Endothelial cell (in vitro differentiated cells): ENCODE results near the gene FAM124B. TPM values are rescaled to one million over a fixed set of nuclear protein-coding genes. Genes with fewer than 3 reads are reported as not detected.
A peak's percentile ranks its signal among the peaks of the same experiment; 100 is the strongest.

ENCODE experiments used
- DNase-seq: peaks from one replicate; pipeline ENCODE4 v3.0.0; 2021; ENCODE audit warnings: low spot score
- H3K27ac Mint-ChIP-seq: one replicate; pipeline ENCODE4 v1.8.0; 2021; ENCODE audit warnings: mixed read lengths, inconsistent platforms; ENCODE audit not compliant: unreplicated experiment
- H3K27me3 Mint-ChIP-seq: one replicate; pipeline ENCODE4 v1.8.0; 2021; ENCODE audit warnings: mild to moderate bottlenecking, moderate library complexity, mixed read lengths, inconsistent platforms; ENCODE audit not compliant: unreplicated experiment
- H3K36me3 Mint-ChIP-seq: one replicate; pipeline ENCODE4 v1.8.0; 2021; ENCODE audit warnings: mild to moderate bottlenecking, low read depth, mixed read lengths, inconsistent platforms; ENCODE audit not compliant: unreplicated experiment
- H3K4me1 Mint-ChIP-seq: one replicate; pipeline ENCODE4 v1.8.0; 2021; ENCODE audit warnings: mild to moderate bottlenecking, mixed read lengths, inconsistent platforms; ENCODE audit not compliant: unreplicated experiment
- H3K4me3 Mint-ChIP-seq: one replicate; pipeline ENCODE4 v1.8.0; 2021; ENCODE audit warnings: mild to moderate bottlenecking, mixed read lengths, inconsistent platforms; ENCODE audit not compliant: unreplicated experiment
- H3K9me3 Mint-ChIP-seq: one replicate; pipeline ENCODE4 v1.8.0; 2021; ENCODE audit warnings: mixed read lengths, inconsistent platforms; ENCODE audit not compliant: unreplicated experiment
- total RNA-seq: library from RNA; stranded (reverse); fragmentation: NEBNext Ultra II Directional; extraction: Animal tissue kit (Norgen Biotek cat#: 25700); gene quantifications from one replicate; pipeline ENCODE4 v1.2.1, GENCODE V29; 2021; ENCODE audit not compliant: unreplicated experiment
- TF ChIP-seq, protein P1 (sequence below): fragments of 200-600 bp; sonication (generic); IDR thresholded peaks from one replicate; pipeline ENCODE4 v1.5.0; 2021; ENCODE audit warnings: antibody characterized with exemption; ENCODE audit not compliant: unreplicated experiment

Gene FAM124B
- total RNA-seq, 1 donor from 2014 or later: 269 TPM

DNA sequence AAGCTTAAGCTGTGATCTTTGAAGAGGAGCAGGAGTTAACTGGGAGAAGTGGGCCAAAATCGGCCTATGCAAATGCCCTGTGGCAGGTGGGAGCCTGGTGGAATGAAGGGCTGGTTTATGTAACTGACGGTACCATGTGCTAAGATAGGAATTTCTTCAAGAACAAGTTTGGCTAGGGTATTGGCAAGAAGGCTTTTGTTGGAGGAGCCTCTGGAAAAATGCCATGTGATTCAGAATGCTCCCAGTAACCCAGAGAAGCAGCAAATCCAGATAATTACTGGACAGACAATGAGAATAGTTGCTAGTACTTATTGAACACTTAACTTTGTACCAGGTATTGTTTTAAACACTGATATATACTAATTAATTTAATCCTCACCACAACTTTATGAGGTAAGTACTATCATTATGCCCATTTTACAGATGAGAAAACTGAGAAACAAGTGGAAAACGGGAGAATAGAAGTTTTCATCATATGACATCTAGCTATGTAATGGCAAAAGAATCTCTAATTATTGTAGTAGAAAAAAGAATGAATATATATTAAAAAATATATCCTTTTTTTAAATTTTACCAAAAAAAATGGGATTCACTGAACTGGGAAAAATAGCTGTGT is 9.1 kb upstream of the FAM124B start:
- Mint-ChIP-seq H3K4me1 (peaks cover 50% of the 10 kb centered on the region), H3K27ac (no peak overlapping the region), H3K27me3 (peaks cover 9% of the 10 kb centered on the region), H3K9me3 (no peaks in the 10 kb centered on the region), H3K36me3 (peaks cover 10% of the 10 kb centered on the region), H3K4me3 (no peak overlapping the region)
- TF ChIP-seq, protein P1, sequence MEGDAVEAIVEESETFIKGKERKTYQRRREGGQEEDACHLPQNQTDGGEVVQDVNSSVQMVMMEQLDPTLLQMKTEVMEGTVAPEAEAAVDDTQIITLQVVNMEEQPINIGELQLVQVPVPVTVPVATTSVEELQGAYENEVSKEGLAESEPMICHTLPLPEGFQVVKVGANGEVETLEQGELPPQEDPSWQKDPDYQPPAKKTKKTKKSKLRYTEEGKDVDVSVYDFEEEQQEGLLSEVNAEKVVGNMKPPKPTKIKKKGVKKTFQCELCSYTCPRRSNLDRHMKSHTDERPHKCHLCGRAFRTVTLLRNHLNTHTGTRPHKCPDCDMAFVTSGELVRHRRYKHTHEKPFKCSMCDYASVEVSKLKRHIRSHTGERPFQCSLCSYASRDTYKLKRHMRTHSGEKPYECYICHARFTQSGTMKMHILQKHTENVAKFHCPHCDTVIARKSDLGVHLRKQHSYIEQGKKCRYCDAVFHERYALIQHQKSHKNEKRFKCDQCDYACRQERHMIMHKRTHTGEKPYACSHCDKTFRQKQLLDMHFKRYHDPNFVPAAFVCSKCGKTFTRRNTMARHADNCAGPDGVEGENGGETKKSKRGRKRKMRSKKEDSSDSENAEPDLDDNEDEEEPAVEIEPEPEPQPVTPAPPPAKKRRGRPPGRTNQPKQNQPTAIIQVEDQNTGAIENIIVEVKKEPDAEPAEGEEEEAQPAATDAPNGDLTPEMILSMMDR: no peak
- no peak for DNase-seq

- H3K27me3 Mint-ChIP-seq: peaks cover 9% of the 10 kb centered on the region
- H3K36me3 Mint-ChIP-seq: peaks cover 10% of the 10 kb centered on the region
- TF ChIP-seq, protein P1: no peak
- H3K9me3 Mint-ChIP-seq: no peaks in the 10 kb centered on the region
- no peak overlapping the region for H3K4me3 Mint-ChIP-seq
- DNase-seq: no peak
- H3K4me1 Mint-ChIP-seq: peaks cover 39% of the 10 kb centered on the region
- H3K27ac Mint-ChIP-seq: no peak overlapping the region
These were observed 6.8 kb upstream of the FAM124B start for GRCh38 chr2:224408676-224409075.

DNA sequence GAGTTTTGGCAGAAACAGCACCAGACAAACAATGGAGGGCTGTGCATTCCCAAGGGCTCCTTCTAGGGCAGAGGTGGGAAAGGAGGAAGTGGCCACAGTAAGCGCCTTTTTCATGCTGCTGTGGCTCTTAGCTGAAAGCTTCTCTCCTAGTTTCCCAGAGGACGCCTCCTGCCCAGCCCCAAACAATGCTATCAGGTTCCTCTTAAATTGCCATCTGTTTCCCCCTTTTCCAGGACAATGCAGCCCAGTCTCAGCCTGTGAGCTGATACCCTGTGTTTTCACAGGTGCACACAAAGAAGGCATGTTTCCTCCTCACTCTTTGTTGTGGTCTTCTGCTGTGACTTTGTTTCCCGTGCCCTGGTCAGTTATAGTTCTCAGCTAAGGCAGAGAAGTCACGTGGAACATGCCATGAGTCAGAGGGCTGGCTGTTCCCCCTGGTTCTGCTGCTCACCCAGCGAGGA is 5.4 kb upstream of the FAM124B start:
- DNase-seq: peak; percentile 72
- peaks cover 9% of the 10 kb centered on the region for H3K27me3 Mint-ChIP-seq
- H3K9me3 Mint-ChIP-seq: no peaks in the 10 kb centered on the region
- peaks cover 10% of the 10 kb centered on the region for H3K36me3 Mint-ChIP-seq
- H3K4me3 Mint-ChIP-seq: peak overlapping the region; percentile 78
- TF ChIP-seq, protein P1: no peak
- no peak overlapping the region for H3K27ac Mint-ChIP-seq
- H3K4me1 Mint-ChIP-seq: peaks cover 34% of the 10 kb centered on the region

GRCh38 chr2:224405841-224406370 is 4.0 kb upstream of the FAM124B start:
- Mint-ChIP-seq H3K27ac (no peak overlapping the region), H3K9me3 (no peaks in the 10 kb centered on the region), H3K36me3 (peaks cover 15% of the 10 kb centered on the region), H3K4me3 (no peak overlapping the region), H3K4me1 (peaks cover 40% of the 10 kb centered on the region), H3K27me3 (peaks cover 9% of the 10 kb centered on the region)
- TF ChIP-seq, protein P1: no peak
- DNase-seq: no peak

DNA sequence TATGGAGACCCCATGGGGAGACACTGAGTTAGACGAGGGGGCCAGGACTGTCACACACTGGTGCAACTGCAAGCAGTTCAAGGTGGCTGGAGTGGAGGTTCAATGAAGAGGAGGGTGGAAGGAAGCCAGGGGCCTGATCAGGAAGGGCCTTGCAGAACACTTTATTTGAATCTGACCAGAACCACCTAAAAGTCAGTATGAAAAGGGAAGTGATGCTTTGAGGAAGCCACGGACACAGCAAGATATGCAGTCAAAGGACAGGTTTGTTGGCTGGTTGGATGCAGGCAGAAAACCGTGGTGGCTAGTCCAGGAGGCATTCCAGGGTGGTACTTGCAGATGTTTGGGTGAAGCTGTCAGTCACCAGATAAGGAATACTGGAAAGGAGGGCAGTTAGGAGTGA is 3.5 kb upstream of the FAM124B start:
- H3K4me3 Mint-ChIP-seq: no peak overlapping the region
- peaks cover 20% of the 10 kb centered on the region for H3K36me3 Mint-ChIP-seq
- H3K4me1 Mint-ChIP-seq: peaks cover 40% of the 10 kb centered on the region
- TF ChIP-seq, protein P1: no peak
- H3K27me3 Mint-ChIP-seq: peaks cover 9% of the 10 kb centered on the region
- no peak overlapping the region for H3K27ac Mint-ChIP-seq
- H3K9me3 Mint-ChIP-seq: no peaks in the 10 kb centered on the region
- no peak for DNase-seq
